H1 (cell line): Measurements from ENCODE around the gene SGO2. TPM values are rescaled to one million over a fixed set of nuclear protein-coding genes. Genes with fewer than 3 reads are reported as not detected.

Experiments used
- CTCF ChIA-PET: fragments of 300-600 bp; sonication (Branson Sonifier 250); formaldehyde crosslinking; loops from one replicate; lab custom pipeline; 2021; ENCODE audit not compliant: partially characterized antibody; lab: Charles Lee
- POLR2A ChIA-PET: fragments of 300-600 bp; sonication (Branson Sonifier 250); formaldehyde crosslinking; loops from one replicate; lab custom pipeline; 2021; ENCODE audit warnings: inconsistent platforms; ENCODE audit not compliant: partially characterized antibody; lab: Charles Lee
- DNase-seq, 2 experiments: peaks; one replicate each; pipeline versions ENCODE4 v3.0.0 to v3.0.0-alpha.2; 2010 to 2022; ENCODE audit warnings: low spot score in 2 of 2, low read depth in 1 of 2, mixed read lengths in 1 of 2
- FAIRE-seq: peaks from 2 replicates; lab custom pipeline; 2011; peaks lifted over from hg19 to GRCh38; lab: Jason Lieb, UNC
- H2AFZ ChIP-seq: 2 replicates; pipeline ENCODE4 v1.8.1; 2012; ENCODE audit warnings: low read length, inconsistent platforms
- H2AK5ac ChIP-seq: 2 replicates; pipeline ENCODE4 v1.6.1; 2013; ENCODE audit warnings: low read depth, low read length
- H2BK120ac ChIP-seq: replicated peaks from 2 replicates; pipeline ENCODE3; 2013; ENCODE audit warnings: low read depth, low read length, inconsistent platforms
- H2BK12ac ChIP-seq: 2 replicates; pipeline ENCODE4 v1.6.1; 2013; ENCODE audit warnings: low read depth, low read length
- H2BK15ac ChIP-seq: 2 replicates; pipeline ENCODE4 v1.6.1; 2013; ENCODE audit warnings: low read length
- H2BK20ac ChIP-seq: 2 replicates; pipeline ENCODE4 v1.6.1; 2013; ENCODE audit warnings: low read length
- H2BK5ac ChIP-seq: 2 replicates; pipeline ENCODE4 v1.6.1; 2013; ENCODE audit warnings: low read depth, low read length
- H3K14ac ChIP-seq: 2 replicates; pipeline ENCODE4 v1.6.1; 2013; ENCODE audit warnings: inconsistent platforms; ENCODE audit not compliant: insufficient read length
- H3K18ac ChIP-seq: 2 replicates; pipeline ENCODE4 v1.6.1; 2013; ENCODE audit warnings: low read length; ENCODE audit errors: extremely low read depth
- H3K23ac ChIP-seq: 2 replicates; pipeline ENCODE4 v1.6.1; 2013; ENCODE audit warnings: inconsistent platforms; ENCODE audit not compliant: insufficient read length
- H3K23me2 ChIP-seq: 2 replicates; pipeline ENCODE4 v1.6.1; 2013; ENCODE audit warnings: low read depth, low read length
- H3K27ac ChIP-seq: 2 replicates; pipeline ENCODE4 v1.6.1; 2011; ENCODE audit warnings: low read depth, low read length, inconsistent platforms
- H3K27me3 ChIP-seq, 4 experiments: replicated peaks in 1 of 4; 1 replicate in 1 of 4; 2 replicates in 3 of 4; pipeline versions ENCODE4 v1.6.1 to v1.8.1; 2011 to 2013; ENCODE audit warnings: low read length in 3 of 4, mild to moderate bottlenecking in 3 of 4, inconsistent platforms in 2 of 4, mixed read lengths in 2 of 4, moderate library complexity in 1 of 4; ENCODE audit not compliant: control insufficient read depth in 3 of 4, insufficient read depth in 3 of 4; ENCODE audit errors: extremely low read depth in 1 of 4
- H3K36me3 ChIP-seq, 4 experiments: 2 replicates each; pipeline versions ENCODE4 v1.6.1 to v1.8.1; 2011 to 2013; ENCODE audit warnings: mild to moderate bottlenecking in 4 of 4, low read length in 3 of 4, moderate library complexity in 2 of 4, control low read depth in 1 of 4, inconsistent platforms in 1 of 4; ENCODE audit not compliant: insufficient read depth in 4 of 4, control insufficient read depth in 2 of 4
- H3K4ac ChIP-seq: replicated peaks from 2 replicates; pipeline ENCODE3; 2013; ENCODE audit warnings: low read length, low read depth, mixed read lengths, inconsistent platforms; ENCODE audit not compliant: insufficient read length
- H3K4me1 ChIP-seq, 4 experiments: replicated peaks in 1 of 4; 1 replicate in 1 of 4; 2 replicates in 3 of 4; pipeline versions ENCODE4 v1.6.1 to v1.8.1; 2011 to 2013; ENCODE audit warnings: low read length in 3 of 4, inconsistent platforms in 2 of 4, mixed read lengths in 1 of 4; ENCODE audit not compliant: insufficient read depth in 4 of 4, control insufficient read depth in 3 of 4
- H3K4me2 ChIP-seq, 2 experiments: 2 replicates each; pipeline versions ENCODE4 v1.6.1 to v1.8.1; 2011 to 2013; ENCODE audit warnings: low read depth in 2 of 2, low read length in 2 of 2, control low read depth in 1 of 2, inconsistent platforms in 1 of 2, mild to moderate bottlenecking in 1 of 2; ENCODE audit not compliant: insufficient read depth in 1 of 2
- H3K4me3 ChIP-seq, 4 experiments: fragments of 200-600, 300-600 bp in 1 of 4; sonication (generic), shearing (Covaris generic), sonication (Bioruptor Twin) in 1 of 4; 2 replicates each; pipeline versions ENCODE4 v1.5.1 to v1.8.1; 2011 to 2016; ENCODE audit warnings: low read length in 4 of 4, low read depth in 3 of 4, control low read depth in 2 of 4, inconsistent platforms in 2 of 4, mild to moderate bottlenecking in 2 of 4, mixed read lengths in 1 of 4, moderate library complexity in 1 of 4; ENCODE audit not compliant: insufficient read depth in 2 of 4; ENCODE audit errors: extremely low read depth in 1 of 4
- H3K56ac ChIP-seq: replicated peaks from 2 replicates; pipeline ENCODE3; 2013; ENCODE audit warnings: low read depth, mild to moderate bottlenecking, mixed read lengths, low read length, inconsistent platforms; ENCODE audit not compliant: insufficient read length
- H3K79me1 ChIP-seq: 2 replicates; pipeline ENCODE4 v1.6.1; 2013; ENCODE audit warnings: low read depth, low read length, control low read depth
- H3K79me2 ChIP-seq, 2 experiments: 2 replicates each; pipeline versions ENCODE4 v1.6.1 to v1.8.1; 2012 to 2013; ENCODE audit warnings: low read length in 2 of 2, mild to moderate bottlenecking in 2 of 2, inconsistent platforms in 1 of 2; ENCODE audit not compliant: insufficient read depth in 2 of 2, control insufficient read depth in 1 of 2
- H3K9ac ChIP-seq, 4 experiments: replicated peaks in 1 of 4; 1 replicate in 1 of 4; 2 replicates in 3 of 4; pipeline versions ENCODE4 v1.6.1 to v1.8.1; 2011 to 2013; ENCODE audit warnings: low read depth in 3 of 4, low read length in 3 of 4, control low read depth in 2 of 4, mild to moderate bottlenecking in 2 of 4, moderate library complexity in 2 of 4, inconsistent platforms in 1 of 4; ENCODE audit errors: extremely low read depth in 1 of 4
- H3K9me3 ChIP-seq, 2 experiments: 2 replicates each; pipeline versions ENCODE4 v1.6.1 to v1.8.1; 2012 to 2013; ENCODE audit warnings: mild to moderate bottlenecking in 2 of 2, moderate library complexity in 2 of 2, control low read depth in 1 of 2, inconsistent platforms in 1 of 2, low read depth in 1 of 2, low read length in 1 of 2, mixed read lengths in 1 of 2; ENCODE audit not compliant: insufficient read depth in 2 of 2
- H4K20me1 ChIP-seq, 2 experiments: replicated peaks in 1 of 2; 2 replicates each; pipeline versions ENCODE3 to v1.8.1; 2011 to 2013; ENCODE audit warnings: inconsistent platforms in 2 of 2, low read length in 2 of 2, mild to moderate bottlenecking in 1 of 2; ENCODE audit not compliant: insufficient read depth in 2 of 2, control insufficient read depth in 1 of 2
- H4K5ac ChIP-seq: 2 replicates; pipeline ENCODE4 v1.6.1; 2013; ENCODE audit warnings: low read length, low read depth, mixed read lengths, inconsistent platforms; ENCODE audit not compliant: insufficient read length
- H4K8ac ChIP-seq: 2 replicates; pipeline ENCODE4 v1.8.0; 2013; ENCODE audit warnings: mild to moderate bottlenecking, moderate library complexity, low read length, inconsistent platforms; ENCODE audit not compliant: insufficient read depth; ENCODE audit errors: extremely low read depth
- H4K91ac ChIP-seq: replicated peaks from 2 replicates; pipeline ENCODE3; 2013; ENCODE audit warnings: low read length, mixed read lengths, inconsistent platforms; ENCODE audit not compliant: insufficient read length
- ASH2L ChIP-seq: fragments of 200-600, 300-600 bp; sonication (generic); IDR thresholded peaks from one replicate; pipeline ENCODE4 v1.7.1; 2017; ENCODE audit warnings: low read length
- BACH1 ChIP-seq: IDR thresholded peaks from 2 replicates; pipeline ENCODE4 v1.6.1; 2012; ENCODE audit warnings: low read length, improper control_type of control experiment
- CBX8 ChIP-seq: fragments of 300-800, 300-1000 bp; sonication (generic); IDR thresholded peaks from 2 replicates; pipeline ENCODE4 v1.7.1; 2016; ENCODE audit warnings: low read depth, low read length, borderline replicate concordance
- CHD2 ChIP-seq: IDR thresholded peaks from 2 replicates; pipeline ENCODE4 v1.6.1; 2012; ENCODE audit warnings: low read length, improper control_type of control experiment
- HDAC2 ChIP-seq, 2 experiments: fragments of 300-600 bp in 1 of 2; sonication (generic) in 1 of 2; IDR thresholded peaks; 2 replicates each; pipeline ENCODE4 v1.6.1; 2011 to 2012; ENCODE audit warnings: low read depth in 2 of 2, low read length in 2 of 2, mild to moderate bottlenecking in 2 of 2, moderate library complexity in 2 of 2, borderline replicate concordance in 1 of 2, inconsistent platforms in 1 of 2
- NRF1 ChIP-seq: IDR thresholded peaks from 2 replicates; pipeline ENCODE4 v1.6.1; 2011; ENCODE audit warnings: mild to moderate bottlenecking, low read depth, low read length, improper control_type of control experiment
- PHF8 ChIP-seq: fragments of 200-600 bp; sonication (generic); conservative IDR thresholded peaks from 2 replicates; pipeline ENCODE4 v1.7.1; 2012; ENCODE audit warnings: low read depth, mild to moderate bottlenecking, inconsistent platforms, low read length, moderate library complexity
- POLR2AphosphoS5 ChIP-seq: IDR thresholded peaks from 2 replicates; pipeline ENCODE4 v1.6.1; 2011; ENCODE audit warnings: low read depth, low read length
- POU5F1 ChIP-seq: IDR thresholded peaks from 2 replicates; pipeline ENCODE4 v1.6.1; 2011; ENCODE audit warnings: low read depth, mild to moderate bottlenecking, low read length, moderate library complexity
- RFX5 ChIP-seq: IDR thresholded peaks from 2 replicates; pipeline ENCODE4 v1.6.1; 2011; ENCODE audit warnings: low read depth, low read length, improper control_type of control experiment, borderline replicate concordance
- RXRA ChIP-seq: IDR thresholded peaks from 2 replicates; pipeline ENCODE4 v1.6.1; 2011; ENCODE audit warnings: low read depth, mild to moderate bottlenecking, low read length, moderate library complexity; ENCODE audit not compliant: insufficient read depth
- USF2 ChIP-seq: IDR thresholded peaks from 2 replicates; pipeline ENCODE4 v1.6.1; 2011; ENCODE audit warnings: low read length, improper control_type of control experiment
- WGBS, 2 experiments: shearing (Covaris generic) in 1 of 2; methylation state at CpG; one replicate each; pipeline versions ENCODE4 v1.1.6 to v1.1.7; 2013 to 2015; ENCODE audit warnings: low lambda C conversion rate in 2 of 2, mixed read lengths in 2 of 2, inconsistent platforms in 1 of 2, low coverage in 1 of 2, missing lambda C conversion rate in 1 of 2; ENCODE audit not compliant: insufficient replicate concordance in 2 of 2, insufficient coverage in 1 of 2, insufficient read length in 1 of 2; ENCODE audit errors: extremely low coverage in 1 of 2, missing lambda C conversion rate in 1 of 2; 5-methylcytosine and 5-hydroxymethylcytosine counted together
- polyA plus RNA-seq, 7 experiments: library from polyadenylated mRNA; depleted of rRNA in 3 of 7; stranded (reverse) in 5 of 7; unstranded in 2 of 7; fragments of >200 nt in 5 of 7; fragments of 200-250 nt in 2 of 7; gene quantifications; 1 replicate in 5 of 7; 2 replicates in 1 of 7; 4 replicates in 1 of 7; pipeline versions ENCODE4 v1.2.1 to v1.2.3, GENCODE V29; 2011 to 2013; ENCODE audit warnings: missing spikeins in 2 of 7, mixed read lengths in 2 of 7
- total RNA-seq: library from RNA; stranded (reverse); fragmentation: NEBNext Ultra II Directional; extraction: Animal tissue kit (Norgen Biotek cat#: 25700); gene quantifications from 2 replicates; pipeline ENCODE4 v1.2.1, GENCODE V29; 2021

SGO2 gene
- total and polyA plus RNA-seq, 2 of the 8 experiments (the other 6 are each of a cell fraction or from before 2014, with no cell fraction given) = 2.4 to 33.2 TPM

- Histone ChIP-seq H2AK5ac (no peak overlapping the region), H3K23me2 (no peaks in the 10 kb centered on the region; the same call in 1 of the 2 replicates), H3K14ac (no peak overlapping the region), H2BK20ac (no peak overlapping the region), H3K9ac (no peak overlapping the region), H2BK5ac (no peak overlapping the region), H3K27me3 (no peaks in the 10 kb centered on the region), H3K4ac (no peak overlapping the region), H4K8ac (no peak overlapping the region), H4K20me1 (peaks cover 0 to 2% of the 10 kb centered on the region in 2 experiments), H2BK15ac (no peak overlapping the region), H3K9me3 (no peaks in the 10 kb centered on the region), H3K4me1 (no peaks in the 10 kb centered on the region), H3K4me2 (no peak overlapping the region), H3K79me1 (no peaks in the 10 kb centered on the region), H4K5ac (no peak overlapping the region), H3K56ac (no peak overlapping the region), H3K4me3 (no peak overlapping the region), H3K18ac (no peak overlapping the region), H2AFZ (no peak overlapping the region), H4K91ac (no peak overlapping the region), H3K79me2 (no peaks in the 10 kb centered on the region), H3K36me3 (no peaks in the 10 kb centered on the region), H3K23ac (no peak overlapping the region), H3K27ac (no peak overlapping the region), H2BK120ac (no peak overlapping the region), H2BK12ac (no peak overlapping the region)
- ChIA-PET CTCF (no interaction called here), POLR2A (no interaction called here)
- 66% methylated on average over 3 of the region's 3 CpGs; no CpG with 5 or more reads in 1 of the 2 experiments for WGBS, 2 experiments
- DNase-seq (no peak), FAIRE-seq (no peak)
- no peak for TF ChIP-seq BACH1
- no peak for TF ChIP-seq RFX5
- TF ChIP-seq RXRA = no peak
- TF ChIP-seq ASH2L = no peak
- no peak for TF ChIP-seq CBX8
- no peak for TF ChIP-seq USF2
- TF ChIP-seq NRF1 = no peak
- TF ChIP-seq PHF8 = no peak
- TF ChIP-seq HDAC2 (IDR thresholded peaks at IDR 0.05; ENCODE audit: borderline replicate concordance in 1 of 2, low read depth in 2 of 2, low read length in 2 of 2) = no peak
- TF ChIP-seq CHD2 = no peak
- TF ChIP-seq POLR2AphosphoS5 = no peak
- no peak for TF ChIP-seq POU5F1
These were observed 82.5 kb downstream of the SGO2 start for GRCh38 chr2:200608341-200609027.
